ENCODE measurements around the gene PLS1.

GRCh38 chr3:142618917-142619461, 22.8 kb downstream of the PLS1 start:
- no peak for TF ChIP-seq EZH2 (IDR thresholded peaks at IDR 0.05; ENCODE audit: low read length, unreplicated experiment)
- TF ChIP-seq, protein P1, sequence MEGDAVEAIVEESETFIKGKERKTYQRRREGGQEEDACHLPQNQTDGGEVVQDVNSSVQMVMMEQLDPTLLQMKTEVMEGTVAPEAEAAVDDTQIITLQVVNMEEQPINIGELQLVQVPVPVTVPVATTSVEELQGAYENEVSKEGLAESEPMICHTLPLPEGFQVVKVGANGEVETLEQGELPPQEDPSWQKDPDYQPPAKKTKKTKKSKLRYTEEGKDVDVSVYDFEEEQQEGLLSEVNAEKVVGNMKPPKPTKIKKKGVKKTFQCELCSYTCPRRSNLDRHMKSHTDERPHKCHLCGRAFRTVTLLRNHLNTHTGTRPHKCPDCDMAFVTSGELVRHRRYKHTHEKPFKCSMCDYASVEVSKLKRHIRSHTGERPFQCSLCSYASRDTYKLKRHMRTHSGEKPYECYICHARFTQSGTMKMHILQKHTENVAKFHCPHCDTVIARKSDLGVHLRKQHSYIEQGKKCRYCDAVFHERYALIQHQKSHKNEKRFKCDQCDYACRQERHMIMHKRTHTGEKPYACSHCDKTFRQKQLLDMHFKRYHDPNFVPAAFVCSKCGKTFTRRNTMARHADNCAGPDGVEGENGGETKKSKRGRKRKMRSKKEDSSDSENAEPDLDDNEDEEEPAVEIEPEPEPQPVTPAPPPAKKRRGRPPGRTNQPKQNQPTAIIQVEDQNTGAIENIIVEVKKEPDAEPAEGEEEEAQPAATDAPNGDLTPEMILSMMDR (conservative IDR thresholded peaks at IDR 0.05; ENCODE audit: low read depth, low read length), result no peak
